G401 (cell line): Measurements from ENCODE around the gene CFDP1. TPM values are rescaled to one million over a fixed set of nuclear protein-coding genes. Genes with fewer than 3 reads are reported as not detected.

Source experiments
- DNase-seq: peaks from one replicate; pipeline ENCODE4 v3.0.0-alpha.2; 2015; ENCODE audit warnings: low spot score
- in situ Hi-C: cut with HindIII; loops from 2 replicates; pipeline ENCODE4 v1.10.0; 2016; ENCODE audit warnings: low sequenced_read_pairs, mixed read lengths
- total RNA-seq: library from RNA; depleted of rRNA; stranded (reverse); fragments of >200 nt; shearing (Covaris generic); gene quantifications from 2 replicates; pipeline ENCODE4 v1.2.3, GENCODE V29; 2014

The CFDP1 gene
- total RNA-seq, 1 experiment from 2014 or later = 58.3 TPM

- in situ Hi-C loops = no loop called here
Observed at GRCh38 chr16:75340741-75341491, 92.4 kb downstream of the CFDP1 start.

GRCh38 chr16:75337430-75337829, 95.9 kb downstream of the CFDP1 start:
- DNase-seq = no peak
- in situ Hi-C loops = no loop called here

More at GRCh38 chr16:75340741-75341491, 92.4 kb downstream of the CFDP1 start:
- no peak for DNase-seq

GRCh38 chr16:75336521-75336920, 96.8 kb downstream of the CFDP1 start:
- in situ Hi-C loops = no loop called here
- DNase-seq = no peak

- no peak for DNase-seq
- in situ Hi-C loops = no loop called here
Observed at GRCh38 chr16:75333721-75334163, 99.6 kb downstream of the CFDP1 start.

- in situ Hi-C loops = no loop called here
- DNase-seq = no peak
Observed at GRCh38 chr16:75329943-75330342, 103.4 kb downstream of the CFDP1 start.

GRCh38 chr16:75326333-75326732, 107.0 kb downstream of the CFDP1 start:
- DNase-seq = no peak
- in situ Hi-C loops = no loop called here

GRCh38 chr16:75323933-75324332, 109.4 kb downstream of the CFDP1 start:
- in situ Hi-C loops = no loop called here
- no peak for DNase-seq

GRCh38 chr16:75323198-75323597, 110.1 kb downstream of the CFDP1 start:
- in situ Hi-C loops = no loop called here
- DNase-seq = no peak

GRCh38 chr16:75322740-75323139, 110.6 kb downstream of the CFDP1 start:
- in situ Hi-C loops = no loop called here
- DNase-seq = no peak

GRCh38 chr16:75320435-75320834, 112.9 kb downstream of the CFDP1 start:
- in situ Hi-C loops = no loop called here
- no peak for DNase-seq

- in situ Hi-C loops = no loop called here
Observed at GRCh38 chr16:75319513-75320411, 113.5 kb downstream of the CFDP1 start.

GRCh38 chr16:75318737-75319136, 114.6 kb downstream of the CFDP1 start:
- in situ Hi-C loops = no loop called here
- no peak for DNase-seq

More at GRCh38 chr16:75319513-75320411, 113.5 kb downstream of the CFDP1 start:
- DNase-seq = no peak

- in situ Hi-C loops = no loop called here
- DNase-seq = no peak
Observed at GRCh38 chr16:75317532-75317931, 115.8 kb downstream of the CFDP1 start.

- in situ Hi-C loops = no loop called here
- no peak for DNase-seq
Observed at GRCh38 chr16:75317101-75317522, 116.2 kb downstream of the CFDP1 start.

- no peak for DNase-seq
Observed at GRCh38 chr16:75315539-75316306, 117.6 kb downstream of the CFDP1 start.

GRCh38 chr16:75312875-75313274, 120.4 kb downstream of the CFDP1 start:
- no peak for DNase-seq
- in situ Hi-C loops = no loop called here

More at GRCh38 chr16:75315539-75316306, 117.6 kb downstream of the CFDP1 start:
- in situ Hi-C loops = no loop called here

GRCh38 chr16:75311383-75311938, 121.8 kb downstream of the CFDP1 start:
- DNase-seq = no peak
- in situ Hi-C loops = no loop called here

- in situ Hi-C loops = no loop called here
- no peak for DNase-seq
Observed at GRCh38 chr16:75310541-75310940, 122.8 kb downstream of the CFDP1 start.

- DNase-seq = no peak
- in situ Hi-C loops = no loop called here
Observed at GRCh38 chr16:75309899-75310430, 123.3 kb downstream of the CFDP1 start.
